Karpas-422 (cell line): ENCODE results near the gene METTL1. TPM values are rescaled to one million over a fixed set of nuclear protein-coding genes. Genes with fewer than 3 reads are reported as not detected.

Experiments used
- DNase-seq: peaks from one replicate; pipeline ENCODE4 v3.0.0-alpha.2; 2015
- H2AFZ ChIP-seq: fragments of 200-600 bp; sonication (generic); 2 replicates; pipeline ENCODE4 v1.6.1; 2014; ENCODE audit warnings: antibody characterized with exemption, low read length, mixed read lengths
- H3K27ac ChIP-seq: fragments of 200-600 bp; sonication (generic); 2 replicates; pipeline ENCODE4 v1.5.1; 2014; ENCODE audit warnings: mild to moderate bottlenecking, low read length, moderate library complexity
- H3K27me3 ChIP-seq: fragments of 200-600 bp; sonication (generic); 2 replicates; pipeline ENCODE4 v1.6.1; 2014; ENCODE audit warnings: low read length, mixed read lengths
- H3K36me3 ChIP-seq: fragments of 200-600 bp; sonication (generic); 2 replicates; pipeline ENCODE4 v1.6.1; 2014; ENCODE audit warnings: low read length, mixed read lengths; ENCODE audit not compliant: insufficient read depth
- H3K4me1 ChIP-seq: fragments of 200-600 bp; sonication (generic); 2 replicates; pipeline ENCODE4 v1.6.1; 2014; ENCODE audit warnings: mild to moderate bottlenecking, low read length, mixed read lengths
- H3K4me2 ChIP-seq: fragments of 200-600 bp; sonication (generic); 2 replicates; pipeline ENCODE4 v1.6.1; 2014; ENCODE audit warnings: low read length, low read depth, mild to moderate bottlenecking; ENCODE audit not compliant: poor library complexity, severe bottlenecking
- H3K4me3 ChIP-seq: fragments of 200-600 bp; sonication (generic); 2 replicates; pipeline ENCODE4 v1.5.1; 2014; ENCODE audit warnings: mild to moderate bottlenecking, antibody characterized with exemption, low read length, mixed read lengths
- H3K79me2 ChIP-seq: fragments of 200-600 bp; sonication (generic); 2 replicates; pipeline ENCODE4 v1.6.1; 2014; ENCODE audit warnings: mild to moderate bottlenecking, low read length, mixed read lengths
- H3K9ac ChIP-seq: fragments of 200-600 bp; sonication (generic); 2 replicates; pipeline ENCODE4 v1.6.0; 2014; ENCODE audit warnings: low read length
- H3K9me2 ChIP-seq: fragments of 200-600 bp; sonication (generic), shearing (Covaris generic); replicated peaks from 2 replicates; pipeline ENCODE4 v1.6.0; 2014; ENCODE audit warnings: mild to moderate bottlenecking, low read length, moderate library complexity; ENCODE audit not compliant: insufficient read depth
- H3K9me3 ChIP-seq: fragments of 300-700, 200-600 bp; sonication (generic); 2 replicates; pipeline ENCODE4 v1.6.1; 2014; ENCODE audit warnings: low read length, mixed read lengths
- H4K20me1 ChIP-seq: fragments of 200-600 bp; sonication (generic); 2 replicates; pipeline ENCODE4 v1.6.1; 2014; ENCODE audit warnings: mild to moderate bottlenecking, antibody characterized with exemption, low read length, low read depth; ENCODE audit not compliant: insufficient read depth
- total RNA-seq: library from RNA; depleted of rRNA; stranded (reverse); fragments of >200 nt; shearing (Covaris generic); gene quantifications from 2 replicates; pipeline ENCODE4 v1.2.3, GENCODE V29; 2014; ENCODE audit warnings: low replicate concordance

The METTL1 gene
- total RNA-seq, 1 experiment from 2014 or later: 17.4 TPM

GRCh38 chr12:57770734-57771133 is 1.2 kb downstream of the METTL1 start:
- Histone ChIP-seq H3K36me3 (peaks cover 4% of the 10 kb centered on the region; the same call in 1 of the 2 replicates), H3K9ac (peak overlapping the region; percentile 85), H3K4me1 (peaks cover 27% of the 10 kb centered on the region), H4K20me1 (no peaks in the 10 kb centered on the region), H3K9me2 (no peaks in the 10 kb centered on the region), H3K27ac (no peak overlapping the region), H3K9me3 (no peaks in the 10 kb centered on the region), H3K4me2 (peak overlapping the region; percentile 80), H2AFZ (no peak overlapping the region), H3K27me3 (no peaks in the 10 kb centered on the region), H3K4me3 (peak overlapping the region; percentile 94), H3K79me2 (peaks cover 16% of the 10 kb centered on the region)
- no peak for DNase-seq

- Histone ChIP-seq H3K27me3 (no peaks in the 10 kb centered on the region), H3K9me3 (no peaks in the 10 kb centered on the region), H3K9ac (no peak overlapping the region), H3K27ac (no peak overlapping the region), H4K20me1 (no peaks in the 10 kb centered on the region), H3K9me2 (no peaks in the 10 kb centered on the region), H2AFZ (no peak overlapping the region), H3K36me3 (peaks cover 4% of the 10 kb centered on the region; the same call in 1 of the 2 replicates), H3K79me2 (peaks cover 16% of the 10 kb centered on the region), H3K4me1 (peaks cover 31% of the 10 kb centered on the region), H3K4me3 (no peak overlapping the region), H3K4me2 (no peak overlapping the region)
- DNase-seq: no peak
These were observed 2.3 kb downstream of the METTL1 start for GRCh38 chr12:57769594-57769993.

GRCh38 chr12:57767876-57768275 is 4.0 kb downstream of the METTL1 start:
- H3K9me3 ChIP-seq: no peaks in the 10 kb centered on the region
- no peak overlapping the region for H3K9ac ChIP-seq
- H3K9me2 ChIP-seq: no peaks in the 10 kb centered on the region
- DNase-seq: no peak
- peaks cover 15% of the 10 kb centered on the region for H3K79me2 ChIP-seq
- H2AFZ ChIP-seq: no peak overlapping the region
- H3K27ac ChIP-seq: no peak overlapping the region
- no peaks in the 10 kb centered on the region for H3K27me3 ChIP-seq
- H4K20me1 ChIP-seq: no peaks in the 10 kb centered on the region
- no peak overlapping the region for H3K4me3 ChIP-seq
- peaks cover 22% of the 10 kb centered on the region for H3K4me1 ChIP-seq
- H3K36me3 ChIP-seq: peaks cover 4% of the 10 kb centered on the region; the same call in 1 of the 2 replicates
- no peak overlapping the region for H3K4me2 ChIP-seq

GRCh38 chr12:57767305-57767698 is 4.6 kb downstream of the METTL1 start:
- Histone ChIP-seq H3K9me3 (no peaks in the 10 kb centered on the region), H3K9me2 (no peaks in the 10 kb centered on the region), H3K4me3 (no peak overlapping the region), H3K4me2 (no peak overlapping the region), H2AFZ (no peak overlapping the region), H3K79me2 (peaks cover 11% of the 10 kb centered on the region), H3K36me3 (peaks cover 4% of the 10 kb centered on the region; the same call in 1 of the 2 replicates), H3K9ac (no peak overlapping the region), H4K20me1 (no peaks in the 10 kb centered on the region), H3K27ac (no peak overlapping the region), H3K27me3 (no peaks in the 10 kb centered on the region), H3K4me1 (peaks cover 16% of the 10 kb centered on the region)
- DNase-seq: no peak

GRCh38 chr12:57766464-57767304 is 5.2 kb downstream of the METTL1 start, which contains the start of gene CYP27B1:
Gene CYP27B1 (minus strand): TSS chr12:57767078. CDS start chr12:57767041, 37 bp downstream.
- Histone ChIP-seq H2AFZ (no peak within 1 kb of the TSS), H3K4me1 (peaks cover 15% of the 10 kb centered on the region), H3K27ac (no peak within 1 kb of the TSS), H4K20me1 (no peaks in the 10 kb centered on the region), H3K4me2 (no peak within 1 kb of the TSS), H3K9ac (no peak within 1 kb of the TSS), H3K4me3 (no peak within 1 kb of the TSS), H3K9me3 (no peaks in the 10 kb centered on the region), H3K79me2 (peaks cover 11% of the 10 kb centered on the region), H3K9me2 (no peaks in the 10 kb centered on the region), H3K27me3 (no peaks in the 10 kb centered on the region), H3K36me3 (peaks cover 4% of the 10 kb centered on the region; the same call in 1 of the 2 replicates)
- no peak for DNase-seq

- Histone ChIP-seq H3K79me2 (peaks cover 5% of the 10 kb centered on the region), H3K4me1 (peaks cover 9% of the 10 kb centered on the region), H2AFZ (no peak overlapping the region), H3K4me2 (no peak overlapping the region), H3K9ac (no peak overlapping the region), H3K27me3 (no peaks in the 10 kb centered on the region), H3K4me3 (no peak overlapping the region), H3K36me3 (peaks cover 4% of the 10 kb centered on the region; the same call in 1 of the 2 replicates), H3K9me3 (no peaks in the 10 kb centered on the region), H3K27ac (no peak overlapping the region), H4K20me1 (no peaks in the 10 kb centered on the region), H3K9me2 (no peaks in the 10 kb centered on the region)
- no peak for DNase-seq
These were observed 6.0 kb downstream of the METTL1 start for GRCh38 chr12:57765698-57766463.

- H3K4me1 ChIP-seq: peaks cover 4% of the 10 kb centered on the region; the same call in 1 of the 2 replicates
- no peak for DNase-seq
- H2AFZ ChIP-seq: no peak overlapping the region
- no peaks in the 10 kb centered on the region for H3K9me3 ChIP-seq
- H3K27ac ChIP-seq: no peak overlapping the region
- H3K9me2 ChIP-seq: no peaks in the 10 kb centered on the region
- H3K9ac ChIP-seq: no peak overlapping the region
- no peak overlapping the region for H3K4me2 ChIP-seq
- H3K79me2 ChIP-seq: no peaks in the 10 kb centered on the region
- H3K27me3 ChIP-seq: no peaks in the 10 kb centered on the region
- peaks cover 5% of the 10 kb centered on the region for H4K20me1 ChIP-seq
- H3K36me3 ChIP-seq: peaks cover 3% of the 10 kb centered on the region; the same call in 1 of the 2 replicates
- H3K4me3 ChIP-seq: 0 out of 2 replicates have a peak overlapping the region, but pooled peaks have one; percentile 0
These were observed 6.8 kb downstream of the METTL1 start for GRCh38 chr12:57765003-57765697.
